Left lung (tissue), 10 donors: ENCODE results near the gene PCK1. TPM values are rescaled to one million over a fixed set of nuclear protein-coding genes. Genes with fewer than 3 reads are reported as not detected.

Source experiments
- ATAC-seq: fragments of 200-7000 bp; cut with Tn5 transposase; one replicate; pipeline ENCODE4 v1.9.1; 2020; ENCODE audit warnings: moderate library complexity
- DNase-seq, 4 donors: peaks; one replicate each; pipeline ENCODE4 v3.0.0-alpha.2; 2013 to 2020
- H3K27ac ChIP-seq, 2 donors: fragments of 200-600 bp; sonication (generic) in 1 of 2; one replicate each; pipeline versions ENCODE4 v1.5.0 to v1.8.0; 2020 to 2021
- H3K27me3 ChIP-seq, 2 donors: fragments of 200-600 bp; sonication (generic) in 1 of 2; one replicate each; pipeline versions ENCODE4 v1.5.0 to v1.8.0; 2020 to 2021
- H3K36me3 ChIP-seq, 2 donors: fragments of 200-600 bp; sonication (generic) in 1 of 2; one replicate each; pipeline versions ENCODE4 v1.5.0 to v1.8.0; 2020 to 2021
- H3K4me1 ChIP-seq, 2 donors: fragments of 200-600 bp; one replicate each; pipeline ENCODE4 v1.8.0; 2021
- H3K4me3 ChIP-seq, 2 donors: fragments of 200-600 bp; sonication (generic) in 1 of 2; one replicate each; pipeline versions ENCODE4 v1.5.0 to v1.8.0; 2020 to 2021; ENCODE audit warnings: mild to moderate bottlenecking in 1 of 2
- H3K9me3 ChIP-seq, 2 donors: fragments of 200-600 bp; sonication (generic) in 1 of 2; one replicate each; pipeline versions ENCODE4 v1.5.0 to v1.8.0; 2020 to 2021
- CTCF ChIP-seq, 2 donors: fragments of 200-600 bp; sonication (generic) in 1 of 2; IDR thresholded peaks; one replicate each; pipeline versions ENCODE4 v1.5.0 to v1.8.0; 2021; ENCODE audit warnings: antibody characterized with exemption in 2 of 2
- intact Hi-C, 2 donors: fragments of 100-400 bp; cut with DNase I; formaldehyde crosslinking; loops; one replicate each; pipeline versions ENCODE4 v1.11.2 to v1.14.2; 2022
- polyA plus RNA-seq, 6 donors: library from polyadenylated mRNA; unstranded; fragments of 120-200 nt; gene quantifications; one replicate each; pipeline ENCODE4 v1.2.1, GENCODE V29; 2013; ENCODE audit not compliant: insufficient read length in 6 of 6
- total RNA-seq, 2 donors: library from RNA; stranded (reverse); fragmentation: NEBNext Ultra II Directional; extraction: Animal tissue kit (Norgen Biotek cat#: 25700); gene quantifications; one replicate each; pipeline ENCODE4 v1.2.1, GENCODE V29; 2021
- donor health status: DM: no; HTN: yes; CAD: no.
- donor health status: DM: no; HTN: no; CAD: no.

PCK1 gene
- total and polyA plus RNA-seq, 8 donors: 0.08 to 0.41 (median 0.29) TPM; not detected in 2

- no peak for TF ChIP-seq CTCF (IDR thresholded peaks at IDR 0.05)
- intact Hi-C loops: loop anchor here in 1 of 2 donors (10.0 kb wide), 2 partner anchors 89 to 611 kb away; no protein-coding TSS in a partner anchor
- no peaks in the 10 kb centered on the region for H3K9me3 ChIP-seq
These were observed 32.4 kb downstream of the PCK1 start for GRCh38 chr20:57593134-57593886.

GRCh38 chr20:57594092-57594951, 33.4 kb downstream of the PCK1 start:
- peak; percentile 73 to 90 for TF ChIP-seq CTCF (IDR thresholded peaks at IDR 0.05)
- H3K27ac ChIP-seq: no peak overlapping the region

More at GRCh38 chr20:57593134-57593886, 32.4 kb downstream of the PCK1 start:
- Histone ChIP-seq H3K27me3 (peaks cover 0 to 4% of the 10 kb centered on the region in 2 donors), H3K27ac (no peak overlapping the region), H3K4me1 (peaks cover 0 to 7% of the 10 kb centered on the region in 2 donors), H3K4me3 (no peak overlapping the region), H3K36me3 (no peaks in the 10 kb centered on the region)
- DNase-seq (peak in 1 of 4 donors; percentile 74), ATAC-seq (no peak)

GRCh38 chr20:57595041-57596030, 34.4 kb downstream of the PCK1 start:
- Histone ChIP-seq H3K4me3 (no peak overlapping the region), H3K4me1 (peaks cover 0 to 7% of the 10 kb centered on the region in 2 donors), H3K36me3 (no peaks in the 10 kb centered on the region), H3K27ac (no peak overlapping the region), H3K9me3 (no peaks in the 10 kb centered on the region), H3K27me3 (peaks cover 0 to 4% of the 10 kb centered on the region in 2 donors)
- intact Hi-C loops: loop anchor here (2.0 to 10.0 kb wide), 4 partner anchors 81 to 612 kb away; no protein-coding TSS in a partner anchor
- ATAC-seq (no peak), DNase-seq (peak in 1 of 4 donors; percentile 65)
- TF ChIP-seq CTCF (IDR thresholded peaks at IDR 0.05): no peak

More at GRCh38 chr20:57594092-57594951, 33.4 kb downstream of the PCK1 start:
- Histone ChIP-seq H3K4me1 (peaks cover 0 to 7% of the 10 kb centered on the region in 2 donors), H3K4me3 (no peak overlapping the region), H3K27me3 (peaks cover 0 to 4% of the 10 kb centered on the region in 2 donors), H3K9me3 (no peaks in the 10 kb centered on the region), H3K36me3 (no peaks in the 10 kb centered on the region)
- DNase-seq: peak in 3 of 4 donors; percentile 33 to 89 (median 53)
- intact Hi-C loops: loop anchor here (2.0 to 10.0 kb wide), 3 partner anchors 80 to 610 kb away; no protein-coding TSS in a partner anchor
- peak; percentile 50 for ATAC-seq

GRCh38 chr20:57596358-57596757, 35.4 kb downstream of the PCK1 start:
- Histone ChIP-seq H3K4me3 (no peak overlapping the region), H3K4me1 (peaks cover 0 to 7% of the 10 kb centered on the region in 2 donors), H3K27me3 (peaks cover 0 to 4% of the 10 kb centered on the region in 2 donors), H3K9me3 (no peaks in the 10 kb centered on the region), H3K27ac (no peak overlapping the region), H3K36me3 (no peaks in the 10 kb centered on the region)
- intact Hi-C loops: loop anchor here (5.0 to 10.0 kb wide), 3 partner anchors 92 to 611 kb away; no protein-coding TSS in a partner anchor
- TF ChIP-seq CTCF (IDR thresholded peaks at IDR 0.05): no peak
- DNase-seq (peak in 1 of 4 donors; percentile 23), ATAC-seq (no peak)
